Right lobe of liver (tissue), 4 donors: ENCODE data around the gene LPCAT2.

Experiments used
- POLR2A ChIP-seq: fragments of 450-650 bp; IDR thresholded peaks from one replicate; pipeline ENCODE4 v1.6.1; 2017; ENCODE audit warnings: antibody characterized with exemption, mild to moderate bottlenecking
- TF ChIP-seq, protein P1 (sequence below), 4 donors: fragments of 200-600 bp in 3 of 4; fragments of 450-650 bp in 1 of 4; IDR thresholded peaks; one replicate each; pipeline versions ENCODE4 v1.5.1 to v1.8.0; 2016 to 2022; ENCODE audit warnings: antibody characterized with exemption in 4 of 4, mild to moderate bottlenecking in 2 of 4
- donor health status: DM: no; HTN: no; CAD: no.
- donor health status: DM: no; HTN: no; CAD: no.
- donor health status: DM: no; HTN: yes; CAD: no.

DNA sequence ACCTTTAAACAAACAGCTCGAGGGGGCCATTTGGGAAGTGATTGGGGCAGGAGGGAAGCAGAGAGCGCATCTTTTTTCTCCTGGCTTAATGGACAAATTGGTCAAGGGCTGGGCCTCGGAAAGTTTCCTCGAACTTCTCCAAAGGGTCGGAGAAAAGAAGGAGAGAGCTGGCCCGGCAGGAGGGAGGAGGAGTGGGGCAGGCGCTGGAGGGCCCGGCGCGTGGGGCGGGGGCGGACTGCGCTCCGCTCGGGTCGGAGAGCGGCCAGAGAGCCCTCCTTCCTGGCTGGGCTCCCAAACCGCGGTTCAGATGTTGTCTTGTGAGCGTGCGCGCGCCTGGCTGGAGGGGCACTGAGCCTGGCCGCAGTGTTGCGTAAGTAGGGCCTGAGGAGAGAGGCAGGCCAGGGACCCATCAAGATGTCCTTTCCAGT, 28.6 kb upstream of the LPCAT2 start:
- TF ChIP-seq, protein P1, sequence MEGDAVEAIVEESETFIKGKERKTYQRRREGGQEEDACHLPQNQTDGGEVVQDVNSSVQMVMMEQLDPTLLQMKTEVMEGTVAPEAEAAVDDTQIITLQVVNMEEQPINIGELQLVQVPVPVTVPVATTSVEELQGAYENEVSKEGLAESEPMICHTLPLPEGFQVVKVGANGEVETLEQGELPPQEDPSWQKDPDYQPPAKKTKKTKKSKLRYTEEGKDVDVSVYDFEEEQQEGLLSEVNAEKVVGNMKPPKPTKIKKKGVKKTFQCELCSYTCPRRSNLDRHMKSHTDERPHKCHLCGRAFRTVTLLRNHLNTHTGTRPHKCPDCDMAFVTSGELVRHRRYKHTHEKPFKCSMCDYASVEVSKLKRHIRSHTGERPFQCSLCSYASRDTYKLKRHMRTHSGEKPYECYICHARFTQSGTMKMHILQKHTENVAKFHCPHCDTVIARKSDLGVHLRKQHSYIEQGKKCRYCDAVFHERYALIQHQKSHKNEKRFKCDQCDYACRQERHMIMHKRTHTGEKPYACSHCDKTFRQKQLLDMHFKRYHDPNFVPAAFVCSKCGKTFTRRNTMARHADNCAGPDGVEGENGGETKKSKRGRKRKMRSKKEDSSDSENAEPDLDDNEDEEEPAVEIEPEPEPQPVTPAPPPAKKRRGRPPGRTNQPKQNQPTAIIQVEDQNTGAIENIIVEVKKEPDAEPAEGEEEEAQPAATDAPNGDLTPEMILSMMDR (IDR thresholded peaks at IDR 0.05), result no peak
- TF ChIP-seq POLR2A, result no peak
